HG03558 (cell line): ENCODE results near the gene ZFR2.
"Not testable (repeated sequence)": the region's sequence is repeated elsewhere in the genome, so short reads cannot be mapped to it uniquely, and the experiment has no call there.

Experiments
- ATAC-seq: cut with Tn5 transposase; IDR thresholded peaks from one replicate; pipeline ENCODE4 v1.9.1; 2021; ENCODE audit warnings: moderate number of reproducible peaks; ENCODE audit not compliant: unreplicated experiment; ENCODE audit errors: extremely low read depth

The ZFR2 gene

GRCh38 chr19:3879656-3880055 is 10.8 kb upstream of the ZFR2 start:
- no peak for ATAC-seq

- not testable (repeated sequence) for ATAC-seq
Measured at GRCh38 chr19:3874695-3875094, 5.9 kb upstream of the ZFR2 start.

- no peak for ATAC-seq
Measured at GRCh38 chr19:3873151-3873550, 4.3 kb upstream of the ZFR2 start.

DNA sequence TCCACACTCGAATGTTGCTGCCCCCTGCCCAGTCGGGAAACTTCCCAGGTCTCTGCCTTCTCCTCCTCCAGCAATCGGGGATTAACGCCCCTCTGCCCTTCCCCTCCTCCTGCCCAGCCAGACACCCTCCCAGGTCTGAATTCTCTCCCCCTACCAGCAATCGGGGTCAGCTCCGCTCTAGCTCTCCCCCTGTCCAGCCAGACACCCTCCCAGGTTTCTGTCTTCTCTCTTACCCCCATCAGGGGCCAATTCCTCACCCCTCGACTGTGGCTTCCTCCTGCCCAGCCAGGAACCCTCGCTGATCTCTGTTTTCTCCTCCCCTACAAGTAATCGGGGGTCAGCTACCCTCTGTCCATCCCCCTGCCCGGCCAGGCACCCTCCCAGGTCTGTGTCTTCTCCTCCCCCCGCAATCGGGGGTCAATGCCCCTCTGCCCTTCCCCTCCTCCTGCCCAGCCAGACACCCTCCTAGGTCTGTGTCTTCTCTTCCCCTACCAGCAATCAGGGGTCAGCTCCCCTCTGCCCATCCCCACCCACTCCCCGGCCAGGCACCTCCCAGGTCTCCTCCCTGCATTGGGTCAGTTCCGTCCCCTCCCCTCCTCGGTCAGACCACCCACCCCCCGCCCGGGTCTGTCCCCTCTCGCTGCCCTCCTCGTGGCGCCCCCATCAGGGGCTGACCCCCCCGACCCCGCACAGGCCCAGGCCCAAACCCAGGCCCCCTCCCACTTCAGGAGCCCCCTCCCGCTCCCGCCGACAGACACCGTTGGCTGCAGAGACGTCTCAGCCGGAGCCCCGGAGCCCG is 668 bp downstream of the ZFR2 start:
- ATAC-seq: no peak

DNA sequence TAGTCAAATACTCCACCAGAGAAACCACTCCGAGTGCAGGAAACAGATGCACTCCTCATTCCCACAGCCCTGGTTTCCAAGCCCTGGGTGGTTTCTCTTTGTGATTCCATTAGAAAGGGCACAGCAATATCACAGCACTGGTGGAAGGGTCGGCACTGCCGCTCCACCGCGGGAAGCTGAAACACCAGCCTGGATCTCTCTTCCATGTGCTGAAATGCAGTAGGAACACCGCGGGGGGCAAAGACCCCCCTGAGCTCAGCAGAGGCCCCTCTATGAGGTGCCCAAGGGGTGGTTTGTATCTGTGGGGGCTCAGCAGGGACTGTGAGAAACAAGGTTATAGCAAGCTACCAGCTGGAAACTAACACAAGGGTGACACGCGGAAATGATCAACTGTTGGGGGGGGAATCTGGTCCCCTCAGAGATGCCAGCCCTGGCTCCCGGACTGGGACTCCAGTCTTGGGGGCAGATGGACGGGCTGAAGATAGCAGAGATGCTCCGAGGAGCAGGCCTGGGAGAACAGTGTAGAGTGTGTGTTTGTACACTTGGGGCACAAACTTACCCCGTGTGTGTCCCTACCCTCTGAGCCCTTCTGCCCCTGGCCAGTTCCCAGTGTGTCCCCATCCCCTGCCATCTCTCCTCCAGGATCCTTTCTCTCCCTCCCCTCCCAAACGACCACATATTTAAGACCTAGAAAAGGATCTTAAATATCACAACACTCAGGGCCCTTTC is 1.8 kb downstream of the ZFR2 start:
- ATAC-seq: no peak

DNA sequence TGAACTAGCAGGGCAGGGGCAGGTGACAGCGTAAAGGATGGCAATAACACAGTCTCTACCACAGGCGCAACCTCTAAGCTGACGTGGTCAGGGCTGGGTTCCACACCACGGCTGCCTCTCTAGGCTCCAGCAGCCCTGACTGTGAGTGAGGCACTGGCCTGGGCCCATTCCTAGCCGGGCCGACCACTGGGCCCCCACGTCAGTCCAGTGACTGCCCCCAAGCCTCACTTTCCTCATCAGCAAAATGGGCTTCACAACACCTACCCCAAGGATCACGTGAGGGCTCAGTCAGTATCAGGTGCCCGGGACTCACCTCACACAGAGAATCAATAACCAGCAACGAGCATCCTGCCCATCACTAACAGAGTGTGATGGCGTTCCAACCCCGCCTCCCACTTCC is 5.2 kb downstream of the ZFR2 start:
- ATAC-seq: no peak

DNA sequence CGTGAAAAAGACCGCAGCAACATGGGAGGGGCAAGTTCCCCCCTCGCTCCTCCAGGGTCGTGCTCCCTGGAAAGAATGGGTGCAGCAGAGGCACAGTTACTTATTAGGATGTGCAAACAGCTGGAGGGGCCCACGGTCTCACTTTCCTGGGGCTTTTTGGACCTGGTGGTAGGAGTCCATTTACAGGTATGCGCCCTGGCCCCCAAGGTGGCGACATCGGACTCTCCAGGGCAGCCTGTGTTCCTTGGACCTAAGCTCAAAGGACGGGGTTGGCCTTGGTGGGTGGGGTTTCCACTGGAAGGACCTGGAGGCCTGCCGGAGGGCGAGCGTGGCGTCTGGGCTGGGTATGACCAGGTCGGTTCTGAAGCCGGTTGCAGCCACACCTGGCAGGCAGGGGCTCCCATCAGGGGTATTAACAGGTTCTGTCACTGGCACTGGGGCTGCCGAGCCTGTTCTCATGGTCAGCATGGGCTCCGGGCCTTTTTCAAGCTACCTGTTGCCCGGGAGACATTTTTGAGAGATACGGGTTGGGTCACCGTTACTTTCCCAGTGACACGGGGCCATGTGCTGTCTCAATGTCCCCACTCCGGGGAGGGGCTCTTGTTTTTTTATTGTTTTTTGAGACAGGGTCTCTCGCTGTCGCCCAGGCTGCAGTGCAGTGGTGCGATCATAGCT is 5.9 kb downstream of the ZFR2 start:
- no peak for ATAC-seq

DNA sequence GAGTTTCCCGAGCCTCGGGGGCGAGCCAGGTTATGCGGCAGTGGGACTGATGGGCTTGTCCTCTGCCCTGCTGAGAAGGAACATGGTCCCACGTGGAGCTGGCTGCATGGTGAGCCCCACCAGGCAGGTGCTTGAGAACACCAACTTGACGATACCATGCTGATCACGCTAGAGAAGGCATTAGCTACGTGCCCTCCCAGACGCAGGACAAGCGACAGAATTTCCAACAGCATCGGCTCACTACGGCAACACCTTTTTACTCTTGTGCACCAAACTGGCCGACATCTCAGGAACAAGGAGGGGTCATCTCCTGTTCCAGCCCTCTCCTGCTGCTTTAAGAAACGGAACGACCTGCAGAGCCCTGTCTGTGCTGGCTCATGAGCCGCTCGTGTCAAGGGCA is 8.3 kb downstream of the ZFR2 start:
- no peak for ATAC-seq

DNA sequence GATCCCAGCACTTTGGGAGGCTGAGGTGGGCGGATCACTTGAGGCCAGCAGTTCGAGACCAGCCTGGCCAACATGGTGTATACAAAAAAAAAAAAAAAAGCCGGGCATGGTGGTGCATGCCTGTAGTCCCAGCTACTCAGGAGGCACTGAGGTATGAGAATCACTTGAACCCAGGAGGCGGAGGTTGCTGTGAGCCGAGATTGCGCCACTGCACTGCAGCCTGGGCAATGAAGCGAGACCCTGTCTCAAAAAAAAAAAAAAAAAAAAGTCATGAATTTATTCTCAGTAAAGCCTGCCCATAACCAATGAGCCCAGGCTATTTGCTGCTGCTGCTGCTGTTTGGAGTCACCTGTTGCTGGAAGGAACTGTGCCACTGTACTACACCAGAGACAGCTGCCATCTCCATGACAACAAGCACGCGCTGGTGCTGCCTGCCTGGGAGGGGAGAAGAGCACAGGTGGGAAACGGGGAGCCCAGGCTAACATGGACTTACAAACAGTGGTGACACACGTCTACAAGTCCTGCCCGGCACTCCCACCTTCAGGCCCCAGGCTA is 11.3 kb downstream of the ZFR2 start:
- no peak for ATAC-seq

DNA sequence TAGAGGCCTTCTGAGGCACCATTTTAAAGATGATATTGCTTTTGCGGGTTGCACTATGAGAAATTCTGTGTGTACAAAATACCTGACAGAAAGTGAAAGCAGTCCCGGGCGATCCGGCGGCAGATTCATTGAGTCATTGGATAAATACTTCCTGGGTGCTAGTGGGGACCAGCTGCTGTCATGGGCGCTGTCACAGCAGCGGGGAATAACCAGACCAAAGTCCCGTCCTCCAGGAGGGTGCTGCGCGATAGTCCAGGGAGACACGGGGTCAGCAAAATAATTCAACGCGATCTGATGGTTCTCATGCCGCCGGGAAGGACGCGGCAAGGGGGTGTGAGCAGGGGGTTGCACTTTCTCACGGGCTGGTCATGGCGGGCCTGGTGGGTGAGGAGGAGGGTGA is 13.5 kb downstream of the ZFR2 start:
- no peak for ATAC-seq

DNA sequence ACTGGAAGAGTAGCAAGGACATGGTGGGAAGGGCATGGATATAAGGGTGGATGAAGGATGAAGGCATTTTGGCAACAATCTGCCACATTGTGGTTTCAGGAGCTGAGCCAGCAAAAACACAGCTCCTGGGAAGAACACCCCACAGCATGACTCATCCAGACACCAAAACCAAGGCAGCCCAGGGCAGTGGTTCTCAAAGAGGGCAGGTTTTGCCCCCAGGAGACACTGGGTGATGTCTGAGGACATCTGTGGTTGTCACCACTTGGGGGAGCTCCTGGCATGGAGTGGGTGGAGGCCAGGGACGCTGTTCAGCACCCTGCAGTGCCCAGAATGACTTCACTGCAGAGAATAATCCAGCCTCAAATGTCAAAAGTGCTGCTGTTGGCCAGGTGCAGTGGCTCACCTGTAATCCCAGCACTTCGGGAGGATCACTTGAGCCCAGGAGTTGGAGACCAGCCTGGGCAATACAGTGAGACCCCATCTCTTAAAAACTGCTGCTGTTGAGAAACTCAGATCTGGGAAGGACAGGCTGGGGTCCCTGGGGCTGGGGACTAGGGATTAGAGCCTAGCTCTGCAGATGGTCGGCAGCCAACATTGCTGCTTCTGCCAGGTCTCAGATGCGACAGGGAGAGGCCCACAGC is 16.1 kb downstream of the ZFR2 start:
- ATAC-seq: no peak

GRCh38 chr19:3852177-3852511 is 16.7 kb downstream of the ZFR2 start:
- no peak for ATAC-seq

DNA sequence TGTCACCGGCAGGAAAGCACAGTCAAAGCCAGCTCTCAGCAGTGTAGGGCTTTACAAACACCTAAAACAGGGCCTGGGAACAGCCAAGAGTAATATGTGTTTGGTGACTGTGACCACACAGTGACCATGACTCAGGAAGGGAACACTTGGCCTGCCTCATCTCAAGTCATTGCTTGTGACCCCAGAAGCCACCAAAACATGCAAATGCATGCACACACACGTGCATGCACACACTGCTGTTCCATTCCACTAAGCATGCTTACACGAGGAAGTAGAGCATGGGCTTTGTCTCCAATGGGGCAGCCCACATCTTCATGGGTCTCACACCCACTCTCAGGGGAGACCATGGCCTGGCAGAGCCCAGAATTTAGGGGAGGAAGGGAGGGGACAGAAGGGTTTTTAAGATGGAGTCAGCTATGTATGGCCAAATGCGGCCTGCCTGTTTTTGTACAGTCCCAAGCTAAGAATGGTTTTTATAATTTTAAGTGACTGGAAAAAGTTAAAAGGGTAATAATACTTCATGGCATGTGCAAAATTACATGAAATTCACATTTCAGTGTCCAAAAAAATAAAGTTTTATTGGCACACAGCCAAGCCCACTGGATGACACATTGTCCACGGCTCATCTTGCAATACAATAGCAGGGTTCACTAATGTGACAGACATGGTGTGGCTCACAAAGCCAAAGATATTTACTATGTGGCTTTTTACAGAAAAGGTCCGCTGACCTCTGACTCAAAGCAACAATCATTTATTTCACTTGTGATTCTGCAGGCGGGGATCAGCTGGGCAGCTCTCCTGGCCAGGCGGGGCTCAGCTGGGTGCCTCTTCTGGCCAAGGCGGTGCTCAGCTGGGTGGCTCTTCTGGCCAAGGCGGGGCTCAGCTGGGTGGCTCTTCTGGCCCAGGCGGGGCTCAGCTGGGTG is 17.3 kb downstream of the ZFR2 start:
- ATAC-seq: no peak

GRCh38 chr19:3850320-3850972 is 18.4 kb downstream of the ZFR2 start:
- no peak for ATAC-seq

GRCh38 chr19:3849787-3850186 is 19.1 kb downstream of the ZFR2 start:
- ATAC-seq: no peak

DNA sequence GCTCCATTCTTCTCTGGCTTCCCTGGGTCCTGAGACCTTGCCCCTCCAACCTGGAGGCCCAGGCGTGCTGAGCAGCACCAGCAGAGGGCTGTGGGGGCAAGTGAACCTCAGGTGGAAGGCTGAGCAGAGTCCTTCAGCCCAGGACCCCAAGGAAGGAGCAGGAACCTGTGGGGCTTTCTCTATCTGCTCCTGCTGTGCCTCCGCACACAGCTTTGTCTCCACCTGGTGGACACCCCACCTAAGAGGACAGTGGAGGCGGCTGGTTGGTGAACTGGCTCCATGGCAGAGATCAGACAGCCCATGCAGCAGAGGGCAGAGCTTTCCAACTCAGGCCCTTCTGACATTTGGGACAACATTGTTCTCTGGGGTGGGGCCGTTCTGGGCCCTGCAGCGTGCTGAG is 19.7 kb downstream of the ZFR2 start:
- no peak for ATAC-seq

GRCh38 chr19:3844596-3844995 is 24.2 kb downstream of the ZFR2 start:
- ATAC-seq: no peak

DNA sequence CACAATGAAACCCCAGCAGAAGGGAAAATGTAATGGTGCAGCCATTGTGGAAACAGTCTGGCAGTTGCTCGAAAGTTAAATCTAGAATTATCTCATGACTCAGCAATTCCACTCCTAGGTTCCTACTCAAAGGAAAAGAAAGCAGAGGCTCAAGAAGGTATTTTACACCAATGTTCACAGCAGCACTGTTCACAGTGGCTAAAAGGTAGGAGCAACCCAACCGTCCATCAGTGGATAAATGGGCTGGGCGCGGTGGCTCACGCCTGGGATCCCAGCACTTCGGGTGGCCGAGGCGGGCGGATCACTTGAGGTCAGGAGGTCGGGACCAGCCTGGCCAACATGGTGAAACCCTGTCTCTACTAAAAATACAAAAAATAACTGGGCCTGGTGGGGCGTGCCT is 25.9 kb downstream of the ZFR2 start:
- ATAC-seq: no peak

DNA sequence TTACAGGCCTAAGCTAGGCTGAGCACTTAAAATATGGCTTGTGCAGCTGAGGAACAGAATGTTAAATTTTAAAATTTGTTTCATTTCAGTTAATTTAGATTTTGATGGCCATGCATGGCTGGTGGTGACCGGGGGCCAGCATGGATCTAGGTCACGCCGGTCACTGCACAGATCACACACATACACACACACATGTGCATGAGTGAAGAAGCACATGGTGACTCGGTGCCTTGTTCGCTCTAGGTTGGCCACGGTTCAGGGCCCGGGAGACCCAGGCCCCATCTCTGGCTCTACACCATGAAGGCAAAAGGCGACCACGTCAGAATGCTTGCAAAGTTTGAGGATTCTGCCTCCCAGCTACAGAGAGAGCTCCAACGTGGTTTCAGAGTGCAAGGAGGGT is 28.0 kb downstream of the ZFR2 start:
- ATAC-seq: no peak
